ENCODE data around the gene RNF207. TPM values are rescaled to one million over a fixed set of nuclear protein-coding genes. Genes with fewer than 3 reads are reported as not detected.

Gene RNF207
- total RNA-seq, 1 experiment from 2014 or later: 9.2 TPM

GRCh38 chr1:6157132-6157527, 48.8 kb upstream of the RNF207 start:
- no peak overlapping the region for H3K27ac Mint-ChIP-seq
- ATAC-seq (no peak), DNase-seq (ENCODE audit: low spot score) (no peak)
- no peak overlapping the region for H3K4me3 Mint-ChIP-seq
- no peak for TF ChIP-seq GRHL2 (CRISPR knock-in tag; IDR thresholded peaks at IDR 0.05; ENCODE audit: insufficient replicate concordance, severe bottlenecking)
- TF ChIP-seq GABPB1 (CRISPR knock-in tag; IDR thresholded peaks at IDR 0.05): no peak
- no peak for TF ChIP-seq OVOL2 (CRISPR knock-in tag; IDR thresholded peaks at IDR 0.05; ENCODE audit: borderline replicate concordance)
- TF ChIP-seq ZNF416 (CRISPR knock-in tag; IDR thresholded peaks at IDR 0.05): no peak
- TF ChIP-seq, protein P1, sequence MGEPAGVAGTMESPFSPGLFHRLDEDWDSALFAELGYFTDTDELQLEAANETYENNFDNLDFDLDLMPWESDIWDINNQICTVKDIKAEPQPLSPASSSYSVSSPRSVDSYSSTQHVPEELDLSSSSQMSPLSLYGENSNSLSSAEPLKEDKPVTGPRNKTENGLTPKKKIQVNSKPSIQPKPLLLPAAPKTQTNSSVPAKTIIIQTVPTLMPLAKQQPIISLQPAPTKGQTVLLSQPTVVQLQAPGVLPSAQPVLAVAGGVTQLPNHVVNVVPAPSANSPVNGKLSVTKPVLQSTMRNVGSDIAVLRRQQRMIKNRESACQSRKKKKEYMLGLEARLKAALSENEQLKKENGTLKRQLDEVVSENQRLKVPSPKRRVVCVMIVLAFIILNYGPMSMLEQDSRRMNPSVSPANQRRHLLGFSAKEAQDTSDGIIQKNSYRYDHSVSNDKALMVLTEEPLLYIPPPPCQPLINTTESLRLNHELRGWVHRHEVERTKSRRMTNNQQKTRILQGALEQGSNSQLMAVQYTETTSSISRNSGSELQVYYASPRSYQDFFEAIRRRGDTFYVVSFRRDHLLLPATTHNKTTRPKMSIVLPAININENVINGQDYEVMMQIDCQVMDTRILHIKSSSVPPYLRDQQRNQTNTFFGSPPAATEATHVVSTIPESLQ (CRISPR knock-in tag; IDR thresholded peaks at IDR 0.05): no peak
- no peak for TF ChIP-seq SOX15 (CRISPR knock-in tag; IDR thresholded peaks at IDR 0.05)
- no peak for TF ChIP-seq ZNF317 (CRISPR knock-in tag; IDR thresholded peaks at IDR 0.05; ENCODE audit: borderline replicate concordance, low read depth)
- no peak for TF ChIP-seq ZNF671 (CRISPR knock-in tag; IDR thresholded peaks at IDR 0.05)
- no peak for TF ChIP-seq NR3C1 (CRISPR knock-in tag; conservative IDR thresholded peaks at IDR 0.05; ENCODE audit: low read depth)
- no peak for TF ChIP-seq CBFB (CRISPR knock-in tag; IDR thresholded peaks at IDR 0.05; ENCODE audit: low read depth)
- TF ChIP-seq JUN (CRISPR knock-in tag; IDR thresholded peaks at IDR 0.05): no peak
- no peak for TF ChIP-seq ZNF532 (CRISPR knock-in tag; IDR thresholded peaks at IDR 0.05; ENCODE audit: borderline replicate concordance)
- TF ChIP-seq IRF2 (CRISPR knock-in tag; IDR thresholded peaks at IDR 0.05; ENCODE audit: borderline replicate concordance, low read depth): no peak
- TF ChIP-seq, protein P2, sequence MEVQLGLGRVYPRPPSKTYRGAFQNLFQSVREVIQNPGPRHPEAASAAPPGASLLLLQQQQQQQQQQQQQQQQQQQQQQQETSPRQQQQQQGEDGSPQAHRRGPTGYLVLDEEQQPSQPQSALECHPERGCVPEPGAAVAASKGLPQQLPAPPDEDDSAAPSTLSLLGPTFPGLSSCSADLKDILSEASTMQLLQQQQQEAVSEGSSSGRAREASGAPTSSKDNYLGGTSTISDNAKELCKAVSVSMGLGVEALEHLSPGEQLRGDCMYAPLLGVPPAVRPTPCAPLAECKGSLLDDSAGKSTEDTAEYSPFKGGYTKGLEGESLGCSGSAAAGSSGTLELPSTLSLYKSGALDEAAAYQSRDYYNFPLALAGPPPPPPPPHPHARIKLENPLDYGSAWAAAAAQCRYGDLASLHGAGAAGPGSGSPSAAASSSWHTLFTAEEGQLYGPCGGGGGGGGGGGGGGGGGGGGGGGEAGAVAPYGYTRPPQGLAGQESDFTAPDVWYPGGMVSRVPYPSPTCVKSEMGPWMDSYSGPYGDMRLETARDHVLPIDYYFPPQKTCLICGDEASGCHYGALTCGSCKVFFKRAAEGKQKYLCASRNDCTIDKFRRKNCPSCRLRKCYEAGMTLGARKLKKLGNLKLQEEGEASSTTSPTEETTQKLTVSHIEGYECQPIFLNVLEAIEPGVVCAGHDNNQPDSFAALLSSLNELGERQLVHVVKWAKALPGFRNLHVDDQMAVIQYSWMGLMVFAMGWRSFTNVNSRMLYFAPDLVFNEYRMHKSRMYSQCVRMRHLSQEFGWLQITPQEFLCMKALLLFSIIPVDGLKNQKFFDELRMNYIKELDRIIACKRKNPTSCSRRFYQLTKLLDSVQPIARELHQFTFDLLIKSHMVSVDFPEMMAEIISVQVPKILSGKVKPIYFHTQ (CRISPR knock-in tag; IDR thresholded peaks at IDR 0.05): no peak
- H3K4me1 Mint-ChIP-seq: peaks cover 6% of the 10 kb centered on the region
- no peaks in the 10 kb centered on the region for H3K9me3 Mint-ChIP-seq
- POLR2A ChIA-PET: no interaction called here
- CTCF ChIA-PET: interaction anchor here (0.7 kb wide), 1 partner anchor 28 kb away, joined by 3 read pairs; no protein-coding TSS in a partner anchor
- no peaks in the 10 kb centered on the region for H3K36me3 Mint-ChIP-seq
- H3K27me3 Mint-ChIP-seq (ENCODE audit: low read depth): no peaks in the 10 kb centered on the region

- Mint-ChIP-seq H3K27ac (no peak overlapping the region), H3K36me3 (no peaks in the 10 kb centered on the region), H3K4me1 (peaks cover 6% of the 10 kb centered on the region), H3K9me3 (no peaks in the 10 kb centered on the region), H3K27me3 (ENCODE audit: low read depth) (no peaks in the 10 kb centered on the region), H3K4me3 (no peak overlapping the region)
- ATAC-seq (no peak), DNase-seq (ENCODE audit: low spot score) (no peak)
- ChIA-PET POLR2A (no interaction called here), CTCF (interaction anchor here (0.7 to 1.2 kb wide), 5 partner anchors 10 to 125 kb away, joined by 3 to 6 read pairs (median 4); no protein-coding TSS in a partner anchor)
- TF ChIP-seq STAT6 (CRISPR knock-in tag; conservative IDR thresholded peaks at IDR 0.05; ENCODE audit: low read depth) (no peak), FOXK1 (CRISPR knock-in tag; IDR thresholded peaks at IDR 0.05) (no peak), NFATC4 (CRISPR knock-in tag; IDR thresholded peaks at IDR 0.05) (no peak), PRRX2 (CRISPR knock-in tag; IDR thresholded peaks at IDR 0.05) (no peak), NR1H2 (CRISPR knock-in tag; IDR thresholded peaks at IDR 0.05) (no peak), OVOL2 (CRISPR knock-in tag; IDR thresholded peaks at IDR 0.05; ENCODE audit: borderline replicate concordance) (no peak)
- TF ChIP-seq, protein P3, sequence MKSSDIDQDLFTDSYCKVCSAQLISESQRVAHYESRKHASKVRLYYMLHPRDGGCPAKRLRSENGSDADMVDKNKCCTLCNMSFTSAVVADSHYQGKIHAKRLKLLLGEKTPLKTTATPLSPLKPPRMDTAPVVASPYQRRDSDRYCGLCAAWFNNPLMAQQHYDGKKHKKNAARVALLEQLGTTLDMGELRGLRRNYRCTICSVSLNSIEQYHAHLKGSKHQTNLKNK (CRISPR knock-in tag; IDR thresholded peaks at IDR 0.05): no peak
- TF ChIP-seq, protein P4, sequence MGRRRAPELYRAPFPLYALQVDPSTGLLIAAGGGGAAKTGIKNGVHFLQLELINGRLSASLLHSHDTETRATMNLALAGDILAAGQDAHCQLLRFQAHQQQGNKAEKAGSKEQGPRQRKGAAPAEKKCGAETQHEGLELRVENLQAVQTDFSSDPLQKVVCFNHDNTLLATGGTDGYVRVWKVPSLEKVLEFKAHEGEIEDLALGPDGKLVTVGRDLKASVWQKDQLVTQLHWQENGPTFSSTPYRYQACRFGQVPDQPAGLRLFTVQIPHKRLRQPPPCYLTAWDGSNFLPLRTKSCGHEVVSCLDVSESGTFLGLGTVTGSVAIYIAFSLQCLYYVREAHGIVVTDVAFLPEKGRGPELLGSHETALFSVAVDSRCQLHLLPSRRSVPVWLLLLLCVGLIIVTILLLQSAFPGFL (CRISPR knock-in tag; IDR thresholded peaks at IDR 0.05; ENCODE audit: borderline replicate concordance): no peak
These were observed 48.3 kb upstream of the RNF207 start for GRCh38 chr1:6157528-6158174.

Measured in WTC11 (cell line).